NCI-H2107 (cell line): ENCODE results near the gene CREBL2.

Experiments used
- DNase-seq: peaks from one replicate; lab custom pipeline; 2025; lab: John Stamatoyannopoulos, UW

Gene CREBL2

GRCh38 chr12:12676605-12677004 is 64.9 kb downstream of the CREBL2 start:
- DNase-seq = no peak

- DNase-seq = no peak
Observed at GRCh38 chr12:12681061-12681765, 69.5 kb downstream of the CREBL2 start.

- DNase-seq = no peak
Observed at GRCh38 chr12:12682284-12682683, 70.6 kb downstream of the CREBL2 start.

GRCh38 chr12:12683136-12683697 is 71.5 kb downstream of the CREBL2 start:
- no peak for DNase-seq

- no peak for DNase-seq
Observed at GRCh38 chr12:12683725-12684124, 72.0 kb downstream of the CREBL2 start.

GRCh38 chr12:12684375-12685106 is 72.9 kb downstream of the CREBL2 start:
- DNase-seq = peak; percentile 27

GRCh38 chr12:12685305-12685704 is 73.6 kb downstream of the CREBL2 start:
- peak; percentile 33 for DNase-seq

- DNase-seq = no peak
Observed at GRCh38 chr12:12686472-12686871, 74.8 kb downstream of the CREBL2 start.

GRCh38 chr12:12686925-12687324 is 75.2 kb downstream of the CREBL2 start:
- no peak for DNase-seq

GRCh38 chr12:12689647-12690300 is 78.1 kb downstream of the CREBL2 start:
- no peak for DNase-seq

GRCh38 chr12:12691549-12691948 is 79.9 kb downstream of the CREBL2 start:
- DNase-seq = no peak

GRCh38 chr12:12693111-12693671 is 81.5 kb downstream of the CREBL2 start:
- no peak for DNase-seq
